GM12878 (cell line): Measurements from ENCODE around the gene TMEM35B. TPM values are rescaled to one million over a fixed set of nuclear protein-coding genes. Genes with fewer than 3 reads are reported as not detected.

Source experiments
- ATAC-seq: fragments of 200-7000 bp; cut with Tn5 transposase; 3 replicates; pipeline ENCODE4 v1.9.1; 2020; ENCODE audit warnings: mild to moderate bottlenecking, moderate library complexity
- BruUV-seq: library from RNA; stranded (reverse); fragments of 400-500 nt; replicated peaks from 2 replicates; lab custom pipeline; 2021; lab: Mats Ljungman, UMichigan
- CTCF ChIA-PET: fragments of 300-600 bp; sonication (Branson Sonifier 250); formaldehyde crosslinking; extraction: SDS; loops from one replicate; lab custom pipeline; 2021; ENCODE audit warnings: inconsistent platforms; lab: Yijun Ruan, JAX
- POLR2A ChIA-PET: fragments of 350-600 bp; formaldehyde crosslinking; extraction: SDS; loops from one replicate; lab custom pipeline; 2021; ENCODE audit warnings: inconsistent platforms; lab: Charles Lee
- RAD21 ChIA-PET: fragments of 300-600 bp; sonication (Branson Sonifier 250); formaldehyde crosslinking; loops from one replicate; lab custom pipeline; 2023; ENCODE audit warnings: antibody characterized with exemption; ENCODE audit not compliant: unreplicated experiment; lab: Charles Lee
- SMC1A ChIA-PET: fragments of 300-600 bp; sonication (Branson Sonifier 250); formaldehyde crosslinking; loops from one replicate; lab custom pipeline; 2023; ENCODE audit not compliant: unreplicated experiment, uncharacterized antibody; lab: Charles Lee
- DNase-seq: peaks from one replicate; pipeline ENCODE4 v3.0.0-alpha.2; 2011; ENCODE audit warnings: low read depth, low spot score
- FAIRE-seq: peaks from 3 replicates; lab custom pipeline; 2011; peaks lifted over from hg19 to GRCh38; lab: Jason Lieb, UNC
- H2AFZ ChIP-seq: 2 replicates; pipeline ENCODE4 v1.6.0; 2011; ENCODE audit warnings: low read depth, low read length, control low read depth; ENCODE audit not compliant: control insufficient read depth
- H3K27ac ChIP-seq: 2 replicates; pipeline ENCODE4 v1.5.1; 2011; ENCODE audit warnings: control low read depth; ENCODE audit not compliant: control insufficient read depth, insufficient read depth
- H3K27me3 ChIP-seq, 2 experiments: replicated peaks in 1 of 2; 2 replicates each; pipeline versions ENCODE4 v1.6.0 to v1.6.1; 2011; ENCODE audit warnings: low read length in 1 of 2; ENCODE audit not compliant: control insufficient read depth in 2 of 2, insufficient read depth in 2 of 2
- H3K36me3 ChIP-seq, 2 experiments: 2 replicates each; pipeline ENCODE4 v1.5.1; 2011; ENCODE audit warnings: low read length in 1 of 2; ENCODE audit not compliant: control insufficient read depth in 2 of 2, insufficient read depth in 2 of 2
- H3K4me1 ChIP-seq: 2 replicates; pipeline ENCODE4 v1.6.1; 2011; ENCODE audit warnings: mild to moderate bottlenecking, low read length, moderate library complexity, mixed read lengths; ENCODE audit not compliant: control insufficient read depth, insufficient read depth
- H3K4me2 ChIP-seq: 2 replicates; pipeline ENCODE4 v1.6.0; 2011; ENCODE audit warnings: control low read depth; ENCODE audit not compliant: control insufficient read depth, insufficient read depth
- H3K4me3 ChIP-seq: fragments of 200-600 bp; sonication (generic); 2 replicates; pipeline ENCODE4 v1.5.1; 2016
- H3K79me2 ChIP-seq: 2 replicates; pipeline ENCODE4 v1.6.0; 2011; ENCODE audit warnings: low read length; ENCODE audit not compliant: control insufficient read depth, insufficient read depth
- H3K9ac ChIP-seq: 2 replicates; pipeline ENCODE4 v1.8.0; 2011; ENCODE audit warnings: low read length, control low read depth, mixed read lengths; ENCODE audit not compliant: control insufficient read depth, insufficient read depth
- H3K9me3 ChIP-seq: replicated peaks from 3 replicates; pipeline ENCODE4 v1.5.1; 2011; ENCODE audit warnings: mild to moderate bottlenecking, low read length; ENCODE audit not compliant: control insufficient read depth, insufficient read depth
- H4K20me1 ChIP-seq: 2 replicates; pipeline ENCODE4 v1.6.0; 2011; ENCODE audit not compliant: control insufficient read depth, insufficient read depth
- BCL11A ChIP-seq: IDR thresholded peaks from 2 replicates; pipeline ENCODE4 v1.6.1; 2011; ENCODE audit warnings: low read depth, low read length
- CEBPB ChIP-seq, 2 experiments: fragments of 150-350 bp in 1 of 2; IDR thresholded peaks; 2 replicates each; pipeline ENCODE4 v1.6.1; 2012 to 2014; ENCODE audit warnings: low read depth in 2 of 2, low read length in 2 of 2, borderline replicate concordance in 1 of 2, inconsistent platforms in 1 of 2
- E2F4 ChIP-seq: IDR thresholded peaks from 2 replicates; pipeline ENCODE4 v1.6.1; 2012; ENCODE audit warnings: low read depth, low read length, improper control_type of control experiment
- EP300 ChIP-seq, 2 experiments: fragments of 150-350 bp in 1 of 2; IDR thresholded peaks; 2 replicates each; pipeline ENCODE4 v1.6.1; 2011 to 2012; ENCODE audit warnings: low read depth in 2 of 2, low read length in 2 of 2, borderline replicate concordance in 1 of 2, improper control_type of control experiment in 1 of 2, inconsistent platforms in 1 of 2; ENCODE audit not compliant: control insufficient read depth in 1 of 2
- EZH2 ChIP-seq: IDR thresholded peaks from 2 replicates; pipeline ENCODE4 v1.6.1; 2012; ENCODE audit warnings: low read depth, mild to moderate bottlenecking, control low read depth, inconsistent platforms, low read length, borderline replicate concordance; ENCODE audit not compliant: control insufficient read depth
- GABPA ChIP-seq: IDR thresholded peaks from 2 replicates; pipeline ENCODE4 v1.6.1; 2014; ENCODE audit warnings: antibody characterized with exemption, low read depth, mild to moderate bottlenecking, inconsistent platforms
- IRF3 ChIP-seq: fragments of 450-650 bp; IDR thresholded peaks from 2 replicates; pipeline ENCODE4 v1.6.1; 2014; ENCODE audit warnings: mild to moderate bottlenecking
- MEF2B ChIP-seq: fragments of 450-650 bp; IDR thresholded peaks from 2 replicates; pipeline ENCODE4 v1.6.1; 2018; ENCODE audit warnings: mild to moderate bottlenecking, moderate library complexity; ENCODE audit not compliant: partially characterized antibody, poor library complexity, severe bottlenecking
- RB1 ChIP-seq: fragments of 450-650 bp; formaldehyde crosslinking; IDR thresholded peaks from 2 replicates; pipeline ENCODE4 v1.6.1; 2017; ENCODE audit warnings: mild to moderate bottlenecking, borderline replicate concordance
- SMAD5 ChIP-seq: IDR thresholded peaks from 2 replicates; pipeline ENCODE4 v1.6.1; 2016; ENCODE audit warnings: antibody characterized with exemption, low read depth
- ZBTB40 ChIP-seq: fragments of 450-650 bp; IDR thresholded peaks from 2 replicates; pipeline ENCODE4 v1.6.1; 2016; ENCODE audit warnings: mild to moderate bottlenecking, moderate library complexity, borderline replicate concordance
- ZZZ3 ChIP-seq: IDR thresholded peaks from 2 replicates; pipeline ENCODE4 v1.6.1; 2011; ENCODE audit warnings: low read depth; ENCODE audit not compliant: control insufficient read depth, insufficient read length
- WGBS: methylation state at CpG from one replicate; pipeline ENCODE4 v1.1.6; 2016; ENCODE audit warnings: low lambda C conversion rate; ENCODE audit not compliant: insufficient replicate concordance, insufficient coverage; ENCODE audit errors: missing lambda C conversion rate; 5-methylcytosine and 5-hydroxymethylcytosine counted together
- in situ Hi-C: fragments of 300-500 bp; cut with MboI; formaldehyde crosslinking; loops from 9 replicates; pipeline ENCODE4 v1.14.3; 2018; ENCODE audit warnings: mixed read lengths
- intact Hi-C: fragments of 100-400 bp; cut with micrococcal nuclease; formaldehyde crosslinking; loops from one replicate; pipeline ENCODE4 v1.14.2; 2022; ENCODE audit not compliant: unreplicated experiment
- polyA plus RNA-seq, 11 experiments: library from polyadenylated mRNA; depleted of rRNA in 4 of 11; unstranded in 6 of 11; stranded (reverse) in 5 of 11; fragments of >200 nt; fragmentation: Nextera tagmentation in 4 of 11; fragmentation: Illumina TruSeq in 1 of 11; extraction: Ambion mirVana in 4 of 11; extraction: Trizol in 1 of 11; gene quantifications; 1 replicate in 1 of 11; 2 replicates in 10 of 11; pipeline versions ENCODE4 v1.2.1 to v1.2.3, GENCODE V29; 2011 to 2016; ENCODE audit warnings: inconsistent platforms in 2 of 11, missing spikeins in 2 of 11, low read depth in 1 of 11
- total RNA-seq, 4 experiments: library from RNA; depleted of rRNA in 3 of 4; stranded (reverse); fragments of >200 nt in 3 of 4; fragmentation: Illumina TruSeq in 1 of 4; extraction: Trizol in 1 of 4; gene quantifications; 2 replicates each; pipeline versions ENCODE4 v1.2.1 to v1.2.3, GENCODE V29; 2013 to 2021

TMEM35B gene
- total and polyA plus RNA-seq, 10 of the 15 experiments (the other 5 are each of a cell fraction or from before 2014, with no cell fraction given): 14.8 to 138 (median 32.8) TPM

GRCh38 chr1:35014486-35014885 lies 29.3 kb upstream of the TMEM35B start:
- ChIA-PET CTCF (interaction anchor here (0.7 to 1.7 kb wide), 2 partner anchors 98 to 148 kb away, joined by 3 to 5 read pairs; no protein-coding TSS in a partner anchor), POLR2A (interaction anchor here (0.8 to 1.5 kb wide), 3 partner anchors 12 to 28 kb away, joined by 3 to 6 read pairs (median 4); no protein-coding TSS in a partner anchor), RAD21 (no interaction called here), SMC1A (no interaction called here)
- BruUV-seq: no TSS peak
- H2AFZ ChIP-seq: no peak overlapping the region
- no peak overlapping the region for H3K4me3 ChIP-seq
- no peak overlapping the region for H3K27ac ChIP-seq
- no peaks in the 10 kb centered on the region for H3K79me2 ChIP-seq
- WGBS: 96% methylated on average over 2 of the region's 2 CpGs
- H3K4me1 ChIP-seq: no peaks in the 10 kb centered on the region
- DNase-seq (no peak), FAIRE-seq (no peak), ATAC-seq (no peak)
- H3K27me3 ChIP-seq: no peaks in the 10 kb centered on the region
- in situ Hi-C loops (no loop called here), intact Hi-C loops (no loop called here)
- TF ChIP-seq ZBTB40 (no peak), ZZZ3 (no peak), GABPA (no peak), MEF2B (no peak), BCL11A (no peak), SMAD5 (no peak), E2F4 (no peak), CEBPB (IDR thresholded peaks at IDR 0.05; ENCODE audit: borderline replicate concordance in 1 of 2, low read depth in 2 of 2, low read length in 2 of 2) (no peak), RB1 (no peak), EP300 (IDR thresholded peaks at IDR 0.05; ENCODE audit: borderline replicate concordance in 1 of 2, control insufficient read depth in 1 of 2, low read depth in 2 of 2, low read length in 2 of 2) (no peak), EZH2 (no peak), IRF3 (no peak)
- H3K4me2 ChIP-seq: no peak overlapping the region
- no peaks in the 10 kb centered on the region for H4K20me1 ChIP-seq
- no peak overlapping the region for H3K9ac ChIP-seq
- H3K9me3 ChIP-seq: no peaks in the 10 kb centered on the region
- H3K36me3 ChIP-seq: peaks cover 0 to 10% of the 10 kb centered on the region in 2 experiments; a peak in 2 of 4 replicates
